ENCODE data around the gene PRRX2.

- no peak for TF ChIP-seq CTCF (IDR thresholded peaks at IDR 0.05)
- TF ChIP-seq POLR2A (IDR thresholded peaks at IDR 0.05) = no peak
Observed at GRCh38 chr9:129749575-129749974, 84.1 kb downstream of the PRRX2 start.
